ENCODE data around the gene ZSWIM3.

ZSWIM3 gene

GRCh38 chr20:45921337-45922189 lies 64.1 kb downstream of the ZSWIM3 start:
- TF ChIP-seq ZFX (IDR thresholded peaks at IDR 0.05; ENCODE audit: borderline replicate concordance) (no peak), CTCF (IDR thresholded peaks at IDR 0.05) (no peak)
- H3K27ac ChIP-seq: no peak overlapping the region

GRCh38 chr20:45924391-45925261 lies 67.2 kb downstream of the ZSWIM3 start:
- H3K27ac ChIP-seq: no peak overlapping the region
- TF ChIP-seq CTCF (IDR thresholded peaks at IDR 0.05) (no peak), ZFX (IDR thresholded peaks at IDR 0.05; ENCODE audit: borderline replicate concordance) (no peak)

GRCh38 chr20:45925821-45926506 lies 68.5 kb downstream of the ZSWIM3 start:
- TF ChIP-seq CTCF (IDR thresholded peaks at IDR 0.05): no peak
- TF ChIP-seq ZFX (IDR thresholded peaks at IDR 0.05; ENCODE audit: borderline replicate concordance): no peak
- H3K27ac ChIP-seq: no peak overlapping the region

GRCh38 chr20:45926731-45927070 lies 69.3 kb downstream of the ZSWIM3 start:
- TF ChIP-seq ZFX (IDR thresholded peaks at IDR 0.05; ENCODE audit: borderline replicate concordance): no peak
- TF ChIP-seq CTCF (IDR thresholded peaks at IDR 0.05): no peak
- no peak overlapping the region for H3K27ac ChIP-seq

- no peak overlapping the region for H3K27ac ChIP-seq
- TF ChIP-seq CTCF (IDR thresholded peaks at IDR 0.05) (no peak), ZFX (IDR thresholded peaks at IDR 0.05; ENCODE audit: borderline replicate concordance) (no peak)
Measured at GRCh38 chr20:45927071-45927878, 69.9 kb downstream of the ZSWIM3 start.

Data from 22Rv1 (cell line).